H9 (cell line): ENCODE results near the gene SSBP2. TPM values are rescaled to one million over a fixed set of nuclear protein-coding genes. Genes with fewer than 3 reads are reported as not detected.
A peak's percentile ranks its signal among the peaks of the same experiment; 100 is the strongest.

Experiments
- DNase-seq: peaks from one replicate; pipeline ENCODE4 v3.0.0-alpha.2; 2017
- H2AFZ ChIP-seq: one replicate; pipeline ENCODE4 v1.6.1; 2013; ENCODE audit warnings: mild to moderate bottlenecking, low read length, control low read depth, moderate library complexity
- H2AK5ac ChIP-seq: 2 replicates; pipeline ENCODE4 v1.6.1; 2013; ENCODE audit warnings: low read length, control low read depth, mixed read lengths; ENCODE audit not compliant: insufficient read length
- H2BK120ac ChIP-seq: one replicate; pipeline ENCODE4 v1.6.1; 2013; ENCODE audit warnings: low read depth, mild to moderate bottlenecking, low read length, control low read depth, inconsistent platforms; ENCODE audit not compliant: poor library complexity, severe bottlenecking
- H2BK12ac ChIP-seq: 2 replicates; pipeline ENCODE4 v1.6.1; 2013; ENCODE audit warnings: low read length, control low read depth, mixed read lengths, low read depth; ENCODE audit not compliant: insufficient read length
- H2BK15ac ChIP-seq: 2 replicates; pipeline ENCODE4 v1.6.1; 2013; ENCODE audit warnings: low read depth, low read length, control low read depth
- H2BK20ac ChIP-seq: one replicate; pipeline ENCODE4 v1.6.1; 2013; ENCODE audit warnings: low read depth, mild to moderate bottlenecking, low read length, control low read depth, inconsistent platforms; ENCODE audit not compliant: poor library complexity, severe bottlenecking
- H2BK5ac ChIP-seq: 2 replicates; pipeline ENCODE4 v1.6.1; 2013; ENCODE audit warnings: low read length, control low read depth, mixed read lengths; ENCODE audit not compliant: insufficient read length
- H3K14ac ChIP-seq: 2 replicates; pipeline ENCODE4 v1.6.1; 2013; ENCODE audit warnings: low read length, control low read depth; ENCODE audit not compliant: insufficient read depth
- H3K18ac ChIP-seq: 2 replicates; pipeline ENCODE4 v1.6.1; 2013; ENCODE audit warnings: low read depth, mild to moderate bottlenecking, mixed read lengths, low read length, control low read depth; ENCODE audit not compliant: insufficient read length
- H3K23ac ChIP-seq: 2 replicates; pipeline ENCODE4 v1.6.1; 2013; ENCODE audit warnings: low read length, control low read depth, mixed read lengths, low read depth; ENCODE audit not compliant: insufficient read length
- H3K23me2 ChIP-seq: 2 replicates; pipeline ENCODE4 v1.6.1; 2013; ENCODE audit warnings: low read depth, mild to moderate bottlenecking, mixed read lengths, low read length, control low read depth; ENCODE audit not compliant: insufficient read length, poor library complexity, severe bottlenecking
- H3K27ac ChIP-seq: 2 replicates; pipeline ENCODE4 v1.5.1; 2013; ENCODE audit warnings: low read length, control low read depth, mixed read lengths, low read depth; ENCODE audit not compliant: insufficient read length
- H3K27me3 ChIP-seq: 2 replicates; pipeline ENCODE4 v1.6.1; 2013; ENCODE audit warnings: low read length, control low read depth, inconsistent platforms; ENCODE audit not compliant: insufficient read depth
- H3K4ac ChIP-seq: 2 replicates; pipeline ENCODE4 v1.6.1; 2013; ENCODE audit warnings: low read depth, mild to moderate bottlenecking, control low read depth, inconsistent platforms, low read length, moderate library complexity
- H3K4me1 ChIP-seq: 2 replicates; pipeline ENCODE4 v1.6.1; 2013; ENCODE audit warnings: low read length, control low read depth, inconsistent platforms; ENCODE audit not compliant: insufficient read depth
- H3K4me2 ChIP-seq: 2 replicates; pipeline ENCODE4 v1.6.1; 2013; ENCODE audit warnings: low read length, control low read depth, mixed read lengths; ENCODE audit not compliant: insufficient read length, insufficient read depth
- H3K56ac ChIP-seq: 2 replicates; pipeline ENCODE4 v1.6.1; 2013; ENCODE audit warnings: low read depth, mild to moderate bottlenecking, mixed read lengths, low read length, control low read depth; ENCODE audit not compliant: insufficient read length
- H3K79me1 ChIP-seq: 2 replicates; pipeline ENCODE4 v1.6.1; 2013; ENCODE audit warnings: low read depth, mild to moderate bottlenecking, moderate library complexity, low read length, control low read depth, inconsistent platforms; ENCODE audit not compliant: insufficient read depth, poor library complexity, severe bottlenecking
- H3K79me2 ChIP-seq: 2 replicates; pipeline ENCODE4 v1.6.1; 2013; ENCODE audit warnings: low read length, control low read depth, inconsistent platforms; ENCODE audit not compliant: insufficient read depth
- H3K9ac ChIP-seq: 2 replicates; pipeline ENCODE4 v1.6.1; 2013; ENCODE audit warnings: low read length, control low read depth, mixed read lengths; ENCODE audit not compliant: insufficient read length; ENCODE audit errors: extremely low read depth
- H3K9me3 ChIP-seq: one replicate; pipeline ENCODE4 v1.6.1; 2013; ENCODE audit warnings: low read depth, low read length, inconsistent platforms; ENCODE audit not compliant: control insufficient read depth
- H3T11ph ChIP-seq: one replicate; pipeline ENCODE4 v1.6.1; 2013; ENCODE audit warnings: mild to moderate bottlenecking, low read length, control low read depth, inconsistent platforms
- H4K20me1 ChIP-seq: one replicate; pipeline ENCODE4 v1.6.1; 2013; ENCODE audit not compliant: control insufficient read depth, insufficient read length, insufficient read depth
- H4K5ac ChIP-seq: 2 replicates; pipeline ENCODE4 v1.6.1; 2013; ENCODE audit warnings: low read depth, mild to moderate bottlenecking, mixed read lengths, low read length, control low read depth; ENCODE audit not compliant: insufficient read length
- H4K8ac ChIP-seq: replicated peaks from 2 replicates; pipeline ENCODE4 v1.6.1; 2013; ENCODE audit warnings: low read length, control low read depth, mixed read lengths, low read depth; ENCODE audit not compliant: insufficient read length
- H4K91ac ChIP-seq: 2 replicates; pipeline ENCODE4 v1.6.1; 2013; ENCODE audit warnings: low read depth, mild to moderate bottlenecking, moderate library complexity, mixed read lengths, low read length, control low read depth; ENCODE audit not compliant: insufficient read length
- H3K27ac Mint-ChIP-seq, 3 experiments: 2 replicates in 2 of 3; 3 replicates in 1 of 3; pipeline ENCODE4 v1.8.0; 2020 to 2021; ENCODE audit warnings: mixed read lengths in 3 of 3, mild to moderate bottlenecking in 1 of 3, moderate library complexity in 1 of 3
- H3K27me3 Mint-ChIP-seq: 2 replicates; pipeline ENCODE4 v1.8.0; 2021; ENCODE audit warnings: low read depth, mild to moderate bottlenecking, moderate library complexity, mixed read lengths
- H3K36me3 Mint-ChIP-seq, 3 experiments: 2 replicates in 2 of 3; 3 replicates in 1 of 3; pipeline ENCODE4 v1.8.0; 2020 to 2021; ENCODE audit warnings: low read depth in 3 of 3, mixed read lengths in 3 of 3; ENCODE audit not compliant: insufficient read depth in 1 of 3
- H3K4me1 Mint-ChIP-seq, 2 experiments: 2 replicates each; pipeline ENCODE4 v1.8.0; 2020; ENCODE audit warnings: mixed read lengths in 2 of 2
- H3K4me3 Mint-ChIP-seq, 2 experiments: 2 replicates in 1 of 2; 3 replicates in 1 of 2; pipeline ENCODE4 v1.8.0; 2020 to 2021; ENCODE audit warnings: mild to moderate bottlenecking in 2 of 2, mixed read lengths in 2 of 2, moderate library complexity in 1 of 2
- H3K9me3 Mint-ChIP-seq, 2 experiments: 2 replicates in 1 of 2; 3 replicates in 1 of 2; pipeline ENCODE4 v1.8.0; 2020; ENCODE audit warnings: mild to moderate bottlenecking in 2 of 2, mixed read lengths in 2 of 2, moderate library complexity in 1 of 2
- CTCF ChIP-seq: fragments of 200-600 bp; sonication (generic); conservative IDR thresholded peaks from 3 replicates; pipeline ENCODE4 v1.8.0; 2021; ENCODE audit warnings: antibody characterized with exemption, mild to moderate bottlenecking
- WGBS: extraction: QIAGEN DNeasy Blood & Tissue Kit; methylation state at CpG from one replicate; pipeline ENCODE4 v1.1.7; 2013; ENCODE audit warnings: missing lambda C conversion rate, low lambda C conversion rate, mixed read lengths; ENCODE audit not compliant: insufficient read length; ENCODE audit errors: extremely low coverage; 5-methylcytosine and 5-hydroxymethylcytosine counted together
- total RNA-seq: library from RNA; stranded (reverse); gene quantifications from 2 replicates; pipeline ENCODE4 v1.2.1, GENCODE V29; 2021

Gene SSBP2
- total RNA-seq, 1 experiment from 2014 or later: 35.6 TPM

GRCh38 chr5:81759632-81760005 lies 8.7 kb upstream of the SSBP2 start:
- Histone ChIP-seq H3T11ph (no peak overlapping the region), H2BK12ac (no peak overlapping the region), H3K4me2 (no peak overlapping the region), H3K79me2 (no peaks in the 10 kb centered on the region), H2AK5ac (no peak overlapping the region), H2BK15ac (no peak overlapping the region), H4K8ac (no peak overlapping the region), H4K20me1 (no peaks in the 10 kb centered on the region), H3K4ac (no peak overlapping the region), H3K79me1 (no peaks in the 10 kb centered on the region), H3K27me3 (no peaks in the 10 kb centered on the region), H2BK120ac (no peak overlapping the region), H4K5ac (no peak overlapping the region), H4K91ac (no peak overlapping the region), H2BK5ac (no peak overlapping the region), H3K14ac (no peak overlapping the region), H3K18ac (no peak overlapping the region), H2BK20ac (no peak overlapping the region), H3K27ac (no peak overlapping the region), H3K9ac (no peak overlapping the region), H3K23me2 (no peaks in the 10 kb centered on the region), H3K23ac (no peak overlapping the region), H3K9me3 (no peaks in the 10 kb centered on the region), H3K56ac (no peak overlapping the region), H2AFZ (peak overlapping the region; percentile 11), H3K4me1 (peaks cover 12% of the 10 kb centered on the region; the same call in 1 of the 2 replicates)
- peaks cover 45% of the 10 kb centered on the region in 2 experiments for H3K4me1 Mint-ChIP-seq
- TF ChIP-seq CTCF: no peak
- H3K4me3 Mint-ChIP-seq: no peak overlapping the region
- no peaks in the 10 kb centered on the region for H3K36me3 Mint-ChIP-seq
- WGBS: no CpG with 5 or more reads among the region's 6 CpGs
- peak overlapping the region in 2 of 3 experiments; percentile 4 to 37; a peak in 2 of 7 replicates for H3K27ac Mint-ChIP-seq
- DNase-seq: no peak
- no peaks in the 10 kb centered on the region for H3K27me3 Mint-ChIP-seq
- H3K9me3 Mint-ChIP-seq: no peaks in the 10 kb centered on the region
